AG09309 (cell line): ENCODE results near the gene CCNK.

Source experiments
- DNase-seq: peaks from one replicate; pipeline ENCODE4 v3.0.0-alpha.2; 2010; ENCODE audit warnings: low read depth
- H3K4me3 ChIP-seq: 2 replicates; pipeline ENCODE4 v1.5.1; 2011; ENCODE audit warnings: mild to moderate bottlenecking, low read depth, low read length, moderate library complexity; ENCODE audit not compliant: control insufficient read depth
- TF ChIP-seq, protein P1 (sequence below): IDR thresholded peaks from 2 replicates; pipeline ENCODE4 v1.5.1; 2011; ENCODE audit warnings: mild to moderate bottlenecking, low read depth, low read length, inconsistent platforms; ENCODE audit not compliant: insufficient read depth, control insufficient read depth; ENCODE audit errors: missing control alignments

CCNK gene

DNA sequence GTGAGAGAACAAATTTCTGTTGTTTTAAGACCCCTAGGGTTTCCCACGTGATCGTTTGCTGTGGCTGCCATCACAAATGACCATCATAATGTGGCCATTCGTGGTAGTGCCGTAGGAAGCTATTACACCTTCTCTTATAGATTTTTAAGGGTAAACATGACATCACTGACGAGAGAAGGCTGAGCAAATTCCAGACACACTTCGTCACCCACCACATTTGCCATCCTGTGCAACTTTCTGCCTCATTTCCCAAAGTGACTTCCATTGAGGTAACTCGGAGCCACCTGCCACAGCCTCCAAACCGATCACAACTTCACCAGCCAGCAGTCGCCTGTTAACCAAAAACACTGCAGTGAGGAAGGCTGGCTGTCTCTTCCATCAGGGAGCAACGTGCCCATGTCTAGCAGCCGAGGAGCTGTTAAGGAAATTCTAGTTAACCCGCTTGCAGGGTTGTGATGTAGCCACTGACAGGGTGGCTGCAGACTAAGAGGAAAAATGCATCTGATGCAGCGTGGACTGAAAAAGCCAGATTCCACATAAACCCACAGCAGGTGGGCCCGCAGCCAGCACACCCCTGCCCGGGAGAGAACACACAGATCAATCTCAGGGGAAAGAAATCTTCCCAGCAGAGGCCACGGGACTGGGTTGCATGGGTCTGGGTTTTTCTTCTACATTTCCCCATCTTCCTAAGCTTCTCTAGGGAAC, 78.2 kb downstream of the CCNK start:
- TF ChIP-seq, protein P1, sequence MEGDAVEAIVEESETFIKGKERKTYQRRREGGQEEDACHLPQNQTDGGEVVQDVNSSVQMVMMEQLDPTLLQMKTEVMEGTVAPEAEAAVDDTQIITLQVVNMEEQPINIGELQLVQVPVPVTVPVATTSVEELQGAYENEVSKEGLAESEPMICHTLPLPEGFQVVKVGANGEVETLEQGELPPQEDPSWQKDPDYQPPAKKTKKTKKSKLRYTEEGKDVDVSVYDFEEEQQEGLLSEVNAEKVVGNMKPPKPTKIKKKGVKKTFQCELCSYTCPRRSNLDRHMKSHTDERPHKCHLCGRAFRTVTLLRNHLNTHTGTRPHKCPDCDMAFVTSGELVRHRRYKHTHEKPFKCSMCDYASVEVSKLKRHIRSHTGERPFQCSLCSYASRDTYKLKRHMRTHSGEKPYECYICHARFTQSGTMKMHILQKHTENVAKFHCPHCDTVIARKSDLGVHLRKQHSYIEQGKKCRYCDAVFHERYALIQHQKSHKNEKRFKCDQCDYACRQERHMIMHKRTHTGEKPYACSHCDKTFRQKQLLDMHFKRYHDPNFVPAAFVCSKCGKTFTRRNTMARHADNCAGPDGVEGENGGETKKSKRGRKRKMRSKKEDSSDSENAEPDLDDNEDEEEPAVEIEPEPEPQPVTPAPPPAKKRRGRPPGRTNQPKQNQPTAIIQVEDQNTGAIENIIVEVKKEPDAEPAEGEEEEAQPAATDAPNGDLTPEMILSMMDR, result no peak
- H3K4me3 ChIP-seq, result no peak overlapping the region
- no peak for DNase-seq

GRCh38 chr14:99560403-99560802, 79.2 kb downstream of the CCNK start:
- no peak for DNase-seq
- H3K4me3 ChIP-seq, result no peak overlapping the region
- TF ChIP-seq, protein P1, result no peak

- no peak overlapping the region for H3K4me3 ChIP-seq
- DNase-seq, result no peak
- TF ChIP-seq, protein P1, result no peak
These were observed 79.9 kb downstream of the CCNK start for GRCh38 chr14:99560922-99561683.

DNA sequence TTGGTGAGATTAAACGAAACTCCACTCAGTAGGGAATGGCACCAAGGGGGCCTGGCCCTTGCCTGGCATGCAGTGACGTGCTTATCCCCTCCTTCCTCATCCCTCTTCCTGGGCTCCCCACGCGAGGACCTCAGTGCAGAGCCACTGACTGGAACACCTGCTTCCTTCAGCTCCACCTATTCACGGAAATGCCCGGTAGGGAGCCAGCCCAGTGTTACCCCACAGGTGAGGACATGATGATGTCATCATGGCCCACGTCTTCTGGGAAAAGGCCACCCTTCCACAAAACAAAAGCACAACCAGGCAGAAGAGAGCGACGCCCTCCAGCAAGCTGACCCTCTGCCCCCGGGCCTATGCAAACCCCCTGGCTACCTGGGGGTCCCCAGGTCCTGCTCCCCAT, 80.7 kb downstream of the CCNK start:
- DNase-seq, result no peak
- H3K4me3 ChIP-seq, result no peak overlapping the region

More for the DNA sequence above, 80.7 kb downstream of the CCNK start:
- TF ChIP-seq, protein P1, result no peak
